GM21423 (cell line): Measurements from ENCODE around the gene PTAR1.
A peak's percentile ranks its signal among the peaks of the same experiment; 100 is the strongest.

Experiments used
- ATAC-seq: cut with Tn5 transposase; IDR thresholded peaks from one replicate; pipeline ENCODE4 v1.9.1; 2021; ENCODE audit warnings: mild to moderate bottlenecking, moderate library complexity; ENCODE audit not compliant: unreplicated experiment

Gene PTAR1

DNA sequence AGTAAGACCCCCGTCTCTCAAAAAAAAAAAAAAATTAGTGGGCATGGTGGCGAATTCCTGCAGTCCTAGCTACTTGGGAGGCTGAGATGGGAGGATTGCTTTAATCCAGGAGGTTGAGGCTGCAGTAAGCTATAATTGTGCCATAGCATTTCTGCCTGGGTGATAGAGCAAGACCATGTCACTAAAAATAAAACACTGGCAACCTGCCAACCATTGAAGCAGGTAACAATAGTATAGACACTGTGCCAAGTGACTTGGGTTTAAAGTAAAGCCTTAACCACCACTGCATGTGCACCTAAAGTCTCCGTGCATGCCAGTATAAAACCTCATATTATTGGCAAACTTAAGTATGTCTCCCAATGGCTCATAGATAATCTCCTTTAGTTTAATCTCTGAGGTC lies 84.2 kb downstream of the PTAR1 start:
- no peak for ATAC-seq

DNA sequence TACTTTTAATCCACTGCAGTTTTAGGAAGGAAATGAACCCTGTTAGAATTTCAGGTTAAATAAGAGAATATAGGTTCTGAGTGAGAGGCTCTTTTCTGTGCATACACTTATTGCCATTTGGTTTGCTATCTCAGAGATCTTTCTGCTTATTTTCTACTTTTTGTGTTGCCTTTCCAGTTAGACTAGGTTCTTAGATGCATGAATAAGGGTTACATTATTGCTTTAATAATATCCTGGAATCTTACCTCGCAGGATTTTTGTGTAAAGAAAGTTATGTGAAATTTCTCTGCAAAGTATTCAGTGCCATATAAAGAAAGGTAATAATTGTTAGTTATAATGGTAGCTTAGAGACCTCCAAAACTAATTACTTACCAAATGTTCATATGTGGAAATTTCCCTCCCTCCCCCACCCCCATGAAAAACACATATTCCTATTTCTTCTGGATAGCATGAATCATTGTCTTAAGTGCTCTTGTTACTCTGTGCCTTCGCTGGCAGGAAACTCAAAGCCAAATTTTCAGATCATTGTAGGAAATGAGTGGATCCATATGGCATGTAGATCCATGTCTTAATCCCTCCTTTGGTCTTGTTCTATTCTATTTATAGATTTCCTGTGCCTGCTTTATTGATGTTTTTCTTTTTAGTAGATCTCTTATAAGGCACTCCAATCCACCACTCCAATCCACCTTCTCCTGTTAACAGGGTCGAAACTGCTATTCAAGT lies 84.9 kb downstream of the PTAR1 start:
- ATAC-seq = no peak

DNA sequence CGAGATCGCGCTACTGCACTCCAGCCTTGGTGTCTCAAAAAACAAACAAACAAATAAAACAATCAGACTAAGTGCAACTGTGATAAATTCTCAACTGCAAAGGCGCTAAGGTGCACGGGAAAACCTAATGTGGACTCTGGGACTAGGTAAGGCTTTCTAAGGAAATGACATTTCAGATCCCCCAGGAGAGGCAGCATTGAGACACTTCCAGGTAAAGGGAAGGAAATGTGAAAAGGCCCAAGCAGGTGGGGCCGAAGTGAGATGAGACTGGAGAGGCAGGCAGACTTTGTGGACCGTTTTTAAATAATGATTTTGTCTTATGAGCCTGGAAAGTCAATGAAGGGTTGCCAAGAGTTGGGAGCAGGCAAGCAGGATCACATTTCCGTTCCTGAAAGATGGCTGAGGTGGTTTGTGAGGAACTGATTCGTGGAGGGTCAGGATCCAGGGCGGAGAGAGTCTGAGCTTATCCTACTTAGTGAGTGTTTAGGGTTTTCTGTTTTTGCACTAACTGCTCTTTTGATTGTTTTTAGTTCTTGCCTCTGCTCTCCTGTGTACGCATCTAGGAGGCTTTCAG lies 85.6 kb downstream of the PTAR1 start:
- no peak for ATAC-seq

DNA sequence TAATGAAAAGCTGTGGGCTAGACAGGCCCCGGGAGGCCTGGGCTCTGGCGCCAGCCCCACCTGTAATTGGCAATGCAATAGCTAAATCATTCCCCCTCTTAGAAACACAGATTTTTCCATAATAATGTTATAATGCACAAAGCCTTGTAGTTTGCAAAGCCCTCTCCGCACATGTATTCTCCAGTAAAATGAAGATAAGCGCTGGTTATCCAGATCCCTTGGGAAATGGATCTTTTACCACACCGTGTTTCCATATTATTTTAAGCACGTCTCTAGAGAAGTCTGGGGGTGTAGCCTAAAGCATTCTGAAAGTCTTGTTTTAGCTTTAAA lies 86.5 kb downstream of the PTAR1 start:
- ATAC-seq = no peak

DNA sequence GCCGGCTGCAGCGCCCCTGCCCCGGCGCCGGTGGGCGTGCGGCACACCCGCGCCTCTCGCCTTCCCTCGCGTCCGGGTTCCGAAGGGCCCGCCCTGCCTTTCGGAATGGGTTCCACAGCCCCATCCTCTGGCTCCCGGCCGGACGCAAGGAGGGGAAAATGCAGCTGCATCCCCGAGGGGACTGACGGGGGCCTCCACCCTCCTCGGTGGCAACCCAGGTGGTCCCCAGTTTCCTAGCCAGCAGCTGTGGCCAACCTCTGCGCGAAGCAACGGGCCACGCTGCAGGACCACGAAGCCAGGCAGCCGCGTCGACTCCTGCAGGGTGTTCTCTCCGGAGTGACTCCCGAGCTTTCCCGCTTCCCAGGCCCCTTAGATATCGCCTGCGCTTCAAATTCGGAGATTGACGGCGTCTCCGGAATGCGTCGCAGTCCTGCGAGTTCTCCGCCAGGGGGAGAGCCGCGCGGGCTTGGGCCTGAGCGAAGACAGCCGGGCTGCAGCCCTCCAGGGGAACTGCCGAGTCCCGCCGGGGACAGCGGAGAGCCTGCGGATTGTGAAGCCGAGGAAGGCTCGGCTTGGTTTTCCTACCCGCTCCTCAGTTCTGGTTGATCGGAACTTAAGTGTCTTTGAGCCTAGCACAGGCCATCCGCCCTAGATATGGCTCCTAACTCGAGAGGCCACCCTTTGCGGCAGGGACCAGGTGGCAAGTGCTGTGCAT lies 87.1 kb downstream of the PTAR1 start:
- ATAC-seq = peak; percentile 94

DNA sequence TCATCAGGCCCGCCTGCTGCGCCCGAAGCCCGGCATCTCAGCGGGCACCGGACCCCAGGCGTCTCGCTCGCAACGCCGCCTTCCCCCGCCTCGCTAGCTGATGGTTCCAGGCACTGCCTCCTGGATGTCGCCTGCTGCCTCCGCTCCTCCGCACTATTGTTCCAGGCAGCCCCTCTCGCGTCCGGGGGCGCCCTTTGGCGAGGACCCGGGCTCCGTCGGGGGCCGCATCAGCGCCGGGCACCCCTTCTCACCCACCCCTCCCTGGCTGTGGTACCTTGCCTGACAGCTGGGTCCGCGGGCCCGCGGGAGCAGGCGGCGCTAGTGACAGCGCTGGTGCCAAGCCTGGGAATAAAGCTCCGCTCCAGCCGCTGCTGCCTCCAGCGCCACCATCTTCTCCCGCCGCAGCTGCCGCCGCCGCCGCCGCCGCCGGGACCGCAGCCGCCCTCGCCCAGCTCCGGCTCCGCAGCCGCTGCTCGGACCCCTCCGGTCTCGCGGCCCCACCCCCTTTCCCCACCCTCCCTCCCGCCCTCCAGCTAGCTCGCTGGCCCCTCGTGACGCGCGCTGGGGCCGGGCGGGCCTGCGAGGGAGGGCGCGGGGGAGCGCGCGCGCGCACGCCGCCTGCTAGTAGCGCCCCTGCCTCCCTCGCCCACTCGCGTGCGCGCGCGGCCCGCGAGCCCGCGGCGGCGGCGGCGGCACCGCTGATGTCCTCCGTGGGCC lies 87.8 kb downstream of the PTAR1 start, which contains the start of gene APBA1:
Gene APBA1 (minus strand): TSS at position 493 of the 717 bp plus-strand sequence.
- peak; percentile 38 for ATAC-seq

DNA sequence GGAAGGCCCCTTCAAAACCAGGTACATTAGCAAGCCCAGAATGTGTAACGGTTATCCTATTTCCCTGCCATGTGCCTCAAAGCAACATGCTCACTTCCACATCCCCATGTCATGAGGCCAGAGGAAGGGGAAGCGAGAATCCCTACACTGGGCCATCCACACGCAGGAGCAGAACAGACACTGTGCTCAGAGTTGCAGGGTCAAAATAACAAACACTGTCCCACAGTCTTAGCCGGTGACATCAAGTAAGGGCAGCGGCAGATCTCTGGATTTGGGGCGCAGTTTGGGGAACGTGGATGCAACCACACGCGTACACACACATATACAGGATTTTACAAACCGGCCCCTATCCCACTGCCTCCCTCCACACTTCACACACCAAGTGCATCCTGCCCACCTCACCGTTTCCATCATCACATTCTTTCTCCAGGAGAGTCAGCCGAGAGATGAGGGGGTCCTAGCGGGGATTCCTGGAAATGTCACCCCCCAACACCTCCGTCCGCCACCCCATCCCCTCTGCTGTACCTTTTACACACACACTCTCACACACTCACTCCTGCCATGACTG lies 88.4 kb downstream of the PTAR1 start:
- ATAC-seq = no peak

DNA sequence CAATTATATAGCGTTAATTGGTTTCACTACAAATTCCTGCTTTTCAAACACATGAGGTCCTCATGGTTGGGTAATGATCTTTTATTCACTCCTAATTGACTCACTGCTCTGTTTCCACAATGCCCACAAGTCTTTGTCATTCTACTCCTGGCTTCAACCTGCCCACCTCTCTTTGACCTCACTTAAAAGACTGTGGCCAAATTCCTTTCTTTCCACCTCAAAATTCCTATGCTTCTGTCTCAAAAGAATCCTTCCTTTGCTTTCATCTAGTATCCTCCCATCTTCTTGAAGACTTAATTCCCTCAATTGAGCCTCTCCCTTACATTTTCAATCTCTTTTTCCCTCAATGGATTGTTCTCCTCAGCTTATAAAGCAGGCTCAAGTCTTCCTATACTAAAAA lies 92.5 kb downstream of the PTAR1 start:
- ATAC-seq = no peak

DNA sequence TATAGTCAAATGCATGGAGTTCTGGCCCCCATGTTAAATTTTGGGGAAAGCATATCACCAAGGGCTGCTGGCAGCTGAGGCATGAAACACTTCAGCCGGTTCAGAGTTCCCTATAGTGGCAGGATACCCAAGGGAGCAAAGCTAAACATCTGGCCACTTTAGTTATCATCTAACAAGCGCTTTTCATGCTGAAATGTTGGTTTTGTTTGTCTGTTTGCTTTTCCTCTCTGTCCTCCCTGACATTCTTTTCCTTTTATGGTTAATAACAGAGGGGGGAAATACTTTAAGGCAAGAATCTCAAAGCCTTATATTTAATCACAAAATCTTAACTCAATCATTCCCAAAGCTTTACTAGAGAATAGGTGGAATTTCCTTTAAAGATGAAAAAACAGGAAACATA lies 99.5 kb downstream of the PTAR1 start:
- ATAC-seq = no peak
